Ovary (tissue), 3 donors: ENCODE measurements around the gene SOCS4.

ENCODE experiments used
- EP300 ChIP-seq: sonication (generic); formaldehyde crosslinking; IDR thresholded peaks from one replicate; pipeline ENCODE4 v1.6.1; 2017; ENCODE audit warnings: antibody characterized with exemption
- TF ChIP-seq, protein P1 (sequence below), 3 donors: fragments of 450-650 bp in 2 of 3; fragments of 200-600 bp in 1 of 3; IDR thresholded peaks; one replicate each; pipeline versions ENCODE4 v1.5.1 to v1.8.0; 2016 to 2022; ENCODE audit warnings: antibody characterized with exemption in 3 of 3, mild to moderate bottlenecking in 1 of 3
- donor health status: DM: no; HTN: no; CAD: no.

DNA sequence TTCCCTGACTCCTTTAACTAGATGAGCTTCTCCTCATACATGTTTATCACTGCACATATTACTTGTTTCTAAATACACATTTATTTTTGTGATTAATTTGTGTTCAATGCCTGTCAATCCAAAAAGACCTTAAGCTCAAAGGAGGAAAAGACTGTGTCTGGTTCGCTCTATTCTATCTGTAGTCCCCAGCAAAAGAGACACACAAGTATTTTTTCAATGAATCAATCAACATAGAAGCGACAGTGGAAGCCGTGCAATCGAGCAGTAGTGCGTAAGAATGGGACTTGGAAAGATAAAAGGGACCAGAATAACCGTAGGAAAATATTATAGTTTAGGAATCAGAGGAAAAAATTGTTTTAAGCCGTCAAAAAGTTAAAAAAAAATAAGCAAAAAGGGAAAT, 1.1 kb upstream of the SOCS4 start:
- TF ChIP-seq, protein P1, sequence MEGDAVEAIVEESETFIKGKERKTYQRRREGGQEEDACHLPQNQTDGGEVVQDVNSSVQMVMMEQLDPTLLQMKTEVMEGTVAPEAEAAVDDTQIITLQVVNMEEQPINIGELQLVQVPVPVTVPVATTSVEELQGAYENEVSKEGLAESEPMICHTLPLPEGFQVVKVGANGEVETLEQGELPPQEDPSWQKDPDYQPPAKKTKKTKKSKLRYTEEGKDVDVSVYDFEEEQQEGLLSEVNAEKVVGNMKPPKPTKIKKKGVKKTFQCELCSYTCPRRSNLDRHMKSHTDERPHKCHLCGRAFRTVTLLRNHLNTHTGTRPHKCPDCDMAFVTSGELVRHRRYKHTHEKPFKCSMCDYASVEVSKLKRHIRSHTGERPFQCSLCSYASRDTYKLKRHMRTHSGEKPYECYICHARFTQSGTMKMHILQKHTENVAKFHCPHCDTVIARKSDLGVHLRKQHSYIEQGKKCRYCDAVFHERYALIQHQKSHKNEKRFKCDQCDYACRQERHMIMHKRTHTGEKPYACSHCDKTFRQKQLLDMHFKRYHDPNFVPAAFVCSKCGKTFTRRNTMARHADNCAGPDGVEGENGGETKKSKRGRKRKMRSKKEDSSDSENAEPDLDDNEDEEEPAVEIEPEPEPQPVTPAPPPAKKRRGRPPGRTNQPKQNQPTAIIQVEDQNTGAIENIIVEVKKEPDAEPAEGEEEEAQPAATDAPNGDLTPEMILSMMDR (IDR thresholded peaks at IDR 0.05), result no peak
- TF ChIP-seq EP300, result no peak
